Liver (tissue), 9 donors: ENCODE measurements around the gene IRF9. TPM values are rescaled to one million over a fixed set of nuclear protein-coding genes. Genes with fewer than 3 reads are reported as not detected.

ENCODE experiments used
- DNase-seq: peaks from one replicate; pipeline ENCODE4 v3.0.0-alpha.2; 2017; ENCODE audit warnings: low spot score
- H3K27ac ChIP-seq, 2 donors: one replicate each; pipeline ENCODE4 v1.7.0; 2013; ENCODE audit warnings: inconsistent platforms in 2 of 2, low read length in 2 of 2, control low read depth in 1 of 2, low read depth in 1 of 2, mild to moderate bottlenecking in 1 of 2
- H3K27me3 ChIP-seq, 4 donors: one replicate each; pipeline versions ENCODE4 v1.6.1 to v1.7.0; 2013; ENCODE audit warnings: low read length in 3 of 4, inconsistent platforms in 1 of 4, mild to moderate bottlenecking in 1 of 4, moderate library complexity in 1 of 4; ENCODE audit not compliant: control insufficient read depth in 4 of 4, insufficient read depth in 4 of 4
- H3K36me3 ChIP-seq, 4 donors: one replicate each; pipeline versions ENCODE4 v1.6.1 to v1.7.0; 2013; ENCODE audit warnings: low read length in 3 of 4, mild to moderate bottlenecking in 3 of 4, low read depth in 1 of 4, moderate library complexity in 1 of 4; ENCODE audit not compliant: control insufficient read depth in 4 of 4, insufficient read depth in 3 of 4
- H3K4me1 ChIP-seq, 4 donors: one replicate each; pipeline versions ENCODE4 v1.6.1 to v1.7.0; 2013; ENCODE audit warnings: low read length in 3 of 4, mild to moderate bottlenecking in 3 of 4, moderate library complexity in 1 of 4; ENCODE audit not compliant: control insufficient read depth in 4 of 4, insufficient read depth in 4 of 4
- H3K4me3 ChIP-seq, 3 donors: one replicate each; pipeline versions ENCODE4 v1.6.1 to v1.7.0; 2013; ENCODE audit warnings: low read length in 3 of 3, control low read depth in 1 of 3, low read depth in 1 of 3, mild to moderate bottlenecking in 1 of 3
- H3K9ac ChIP-seq, 2 donors: one replicate each; pipeline ENCODE4 v1.7.0; 2013; ENCODE audit warnings: low read length in 2 of 2, mild to moderate bottlenecking in 2 of 2, moderate library complexity in 2 of 2, control low read depth in 1 of 2, low read depth in 1 of 2
- H3K9me3 ChIP-seq, 4 donors: one replicate each; pipeline versions ENCODE4 v1.6.1 to v1.7.0; 2013; ENCODE audit warnings: low read length in 3 of 4; ENCODE audit not compliant: control insufficient read depth in 4 of 4
- EGR1 ChIP-seq, 2 donors: IDR thresholded peaks; 2 replicates each; pipeline ENCODE4 v1.6.1; 2016 to 2018; ENCODE audit warnings: antibody characterized with exemption in 2 of 2, low read depth in 2 of 2
- FOXA2 ChIP-seq: IDR thresholded peaks from 2 replicates; pipeline ENCODE4 v1.6.1; 2016; ENCODE audit warnings: antibody characterized with exemption
- GABPA ChIP-seq, 2 donors: IDR thresholded peaks in 1 of 2; conservative IDR thresholded peaks in 1 of 2; 2 replicates each; pipeline ENCODE4 v1.6.1; 2016; ENCODE audit warnings: antibody characterized with exemption in 2 of 2, mild to moderate bottlenecking in 1 of 2, moderate library complexity in 1 of 2
- HNF4A ChIP-seq, 2 donors: conservative IDR thresholded peaks; 2 replicates each; pipeline ENCODE4 v1.6.1; 2016; ENCODE audit warnings: antibody characterized with exemption in 2 of 2, mild to moderate bottlenecking in 2 of 2
- HNF4G ChIP-seq: IDR thresholded peaks from 2 replicates; pipeline ENCODE4 v1.6.1; 2016; ENCODE audit warnings: antibody characterized with exemption
- JUND ChIP-seq, 2 donors: IDR thresholded peaks; 2 replicates each; pipeline ENCODE4 v1.6.1; 2016; ENCODE audit warnings: antibody characterized with exemption in 2 of 2
- NR2F2 ChIP-seq: IDR thresholded peaks from 2 replicates; pipeline ENCODE4 v1.6.1; 2016; ENCODE audit warnings: antibody characterized with exemption
- RAD21 ChIP-seq, 2 donors: IDR thresholded peaks; 2 replicates each; pipeline ENCODE4 v1.6.1; 2016; ENCODE audit warnings: antibody characterized with exemption in 2 of 2, mild to moderate bottlenecking in 2 of 2
- RXRA ChIP-seq, 2 donors: IDR thresholded peaks; 2 replicates each; pipeline ENCODE4 v1.6.1; 2017 to 2018; ENCODE audit warnings: antibody characterized with exemption in 2 of 2, mild to moderate bottlenecking in 1 of 2
- TAF1 ChIP-seq: conservative IDR thresholded peaks from 2 replicates; pipeline ENCODE4 v1.6.1; 2016; ENCODE audit warnings: antibody characterized with exemption, mild to moderate bottlenecking
- YY1 ChIP-seq: IDR thresholded peaks from 2 replicates; pipeline ENCODE4 v1.6.1; 2016; ENCODE audit warnings: antibody characterized with exemption, mild to moderate bottlenecking
- WGBS: extraction: QIAGEN DNeasy Blood & Tissue Kit; methylation state at CpG from one replicate; pipeline ENCODE4 v1.1.7; 2013; 5-methylcytosine and 5-hydroxymethylcytosine counted together
- polyA plus RNA-seq, 2 donors: library from polyadenylated mRNA; stranded (reverse) in 1 of 2; unstranded in 1 of 2; fragments of 200-250 nt in 1 of 2; fragments of >200 nt in 1 of 2; fragmentation: Nextera tagmentation in 1 of 2; extraction: Ambion mirVana in 1 of 2; gene quantifications; one replicate each; pipeline versions ENCODE4 v1.2.1 to v1.2.3, GENCODE V29; 2013 to 2015
- total RNA-seq, 2 donors: library from RNA; depleted of rRNA; stranded (reverse); fragments of >200 nt; gene quantifications; one replicate each; pipeline ENCODE4 v1.2.3, GENCODE V29; 2014
- TF ChIP-seq, protein P1 (sequence below): IDR thresholded peaks from 2 replicates; pipeline ENCODE4 v1.6.1; 2016; ENCODE audit warnings: antibody characterized with exemption, mild to moderate bottlenecking
- TF ChIP-seq, protein P2 (sequence below): fragments of 150-350 bp; IDR thresholded peaks from 2 replicates; pipeline ENCODE4 v1.5.1; 2017; ENCODE audit warnings: improper control_type of control experiment, low read depth, low read length; ENCODE audit not compliant: missing input control
- TF ChIP-seq, protein P3 (sequence below): IDR thresholded peaks from 2 replicates; pipeline ENCODE4 v1.6.1; 2016; ENCODE audit warnings: antibody characterized with exemption
- TF ChIP-seq, protein P4 (sequence below): IDR thresholded peaks from 2 replicates; pipeline ENCODE4 v1.6.1; 2016; ENCODE audit warnings: antibody characterized with exemption
- TF ChIP-seq, protein P5 (sequence below): IDR thresholded peaks from 2 replicates; pipeline ENCODE4 v1.6.1; 2016; ENCODE audit warnings: antibody characterized with exemption
- donor health status: healthy.
- donor health status: healthy.
- donor health status: healthy.
- donor health status: healthy.
- donor health status: healthy.

Gene IRF9
- total and polyA plus RNA-seq, 4 donors = 37.9 to 60.9 (median 51.0) TPM

DNA sequence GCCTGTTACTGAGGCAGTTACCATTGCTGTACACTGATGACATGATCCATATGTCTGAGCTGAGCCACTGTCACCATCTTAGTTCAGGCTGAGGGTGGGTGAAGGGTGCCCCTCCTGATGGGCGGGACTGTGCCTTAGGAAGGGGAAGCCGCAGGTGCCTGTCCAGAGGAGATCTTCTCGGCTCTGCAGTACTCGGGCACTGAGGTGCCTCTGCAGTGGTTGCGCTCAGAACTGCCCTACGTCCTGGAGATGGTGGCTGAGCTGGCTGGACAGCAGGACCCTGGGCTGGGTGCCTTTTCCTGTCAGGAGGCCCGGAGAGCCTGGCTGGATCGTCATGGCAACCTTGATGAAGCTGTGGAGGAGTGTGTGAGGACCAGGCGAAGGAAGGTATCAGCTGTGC, 10.1 kb upstream of the IRF9 start:
- Histone ChIP-seq H3K4me3 (no peak overlapping the region), H3K9me3 (no peaks in the 10 kb centered on the region), H3K27me3 (no peaks in the 10 kb centered on the region), H3K27ac (no peak overlapping the region), H3K9ac (no peak overlapping the region), H3K36me3 (peaks cover 6 to 49% (median 44%) of the 10 kb centered on the region in 4 donors), H3K4me1 (peaks cover 3 to 19% (median 12%) of the 10 kb centered on the region in 4 donors)
- DNase-seq = no peak
- WGBS = 91% methylated on average over 9 of the region's 9 CpGs
- no peak for TF ChIP-seq JUND (IDR thresholded peaks at IDR 0.05)
- no peak for TF ChIP-seq NR2F2

DNA sequence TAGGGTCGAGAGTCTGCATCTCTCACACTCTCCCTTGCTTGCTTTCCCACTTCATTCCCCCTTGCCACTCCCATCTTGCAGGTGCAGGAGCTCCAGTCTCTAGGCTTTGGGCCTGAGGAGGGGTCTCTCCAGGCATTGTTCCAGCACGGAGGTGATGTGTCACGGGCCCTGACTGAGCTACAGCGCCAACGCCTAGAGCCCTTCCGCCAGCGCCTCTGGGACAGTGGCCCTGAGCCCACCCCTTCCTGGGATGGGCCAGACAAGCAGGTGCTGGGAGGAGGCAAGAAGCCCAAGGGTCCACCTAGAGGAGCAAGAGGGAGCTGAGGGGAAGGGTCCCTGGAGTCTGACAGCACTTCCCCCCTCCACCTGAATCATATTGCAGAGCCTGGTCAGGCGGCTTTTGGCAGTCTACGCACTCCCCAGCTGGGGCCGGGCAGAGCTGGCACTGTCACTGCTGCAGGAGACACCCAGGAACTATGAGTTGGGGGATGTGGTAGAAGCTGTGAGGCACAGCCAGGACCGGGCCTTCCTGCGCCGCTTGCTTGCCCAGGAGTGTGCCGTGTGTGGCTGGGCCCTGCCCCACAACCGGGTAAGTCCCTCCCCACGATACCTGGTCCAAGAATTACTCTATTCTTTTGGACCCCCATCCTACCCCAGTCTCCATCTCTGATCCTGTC, 9.5 kb upstream of the IRF9 start:
- TF ChIP-seq HNF4G (no peak), RXRA (IDR thresholded peaks at IDR 0.05) (no peak), TAF1 (no peak), RAD21 (IDR thresholded peaks at IDR 0.05) (no peak), GABPA (IDR thresholded peaks at IDR 0.05 in 1 of 2, conservative IDR thresholded peaks at IDR 0.05 in 1 of 2) (no peak), FOXA2 (no peak), NR2F2 (no peak), YY1 (no peak), HNF4A (conservative IDR thresholded peaks at IDR 0.05) (no peak), EGR1 (IDR thresholded peaks at IDR 0.05; ENCODE audit: low read depth in 2 of 2) (no peak)
- TF ChIP-seq, protein P1, sequence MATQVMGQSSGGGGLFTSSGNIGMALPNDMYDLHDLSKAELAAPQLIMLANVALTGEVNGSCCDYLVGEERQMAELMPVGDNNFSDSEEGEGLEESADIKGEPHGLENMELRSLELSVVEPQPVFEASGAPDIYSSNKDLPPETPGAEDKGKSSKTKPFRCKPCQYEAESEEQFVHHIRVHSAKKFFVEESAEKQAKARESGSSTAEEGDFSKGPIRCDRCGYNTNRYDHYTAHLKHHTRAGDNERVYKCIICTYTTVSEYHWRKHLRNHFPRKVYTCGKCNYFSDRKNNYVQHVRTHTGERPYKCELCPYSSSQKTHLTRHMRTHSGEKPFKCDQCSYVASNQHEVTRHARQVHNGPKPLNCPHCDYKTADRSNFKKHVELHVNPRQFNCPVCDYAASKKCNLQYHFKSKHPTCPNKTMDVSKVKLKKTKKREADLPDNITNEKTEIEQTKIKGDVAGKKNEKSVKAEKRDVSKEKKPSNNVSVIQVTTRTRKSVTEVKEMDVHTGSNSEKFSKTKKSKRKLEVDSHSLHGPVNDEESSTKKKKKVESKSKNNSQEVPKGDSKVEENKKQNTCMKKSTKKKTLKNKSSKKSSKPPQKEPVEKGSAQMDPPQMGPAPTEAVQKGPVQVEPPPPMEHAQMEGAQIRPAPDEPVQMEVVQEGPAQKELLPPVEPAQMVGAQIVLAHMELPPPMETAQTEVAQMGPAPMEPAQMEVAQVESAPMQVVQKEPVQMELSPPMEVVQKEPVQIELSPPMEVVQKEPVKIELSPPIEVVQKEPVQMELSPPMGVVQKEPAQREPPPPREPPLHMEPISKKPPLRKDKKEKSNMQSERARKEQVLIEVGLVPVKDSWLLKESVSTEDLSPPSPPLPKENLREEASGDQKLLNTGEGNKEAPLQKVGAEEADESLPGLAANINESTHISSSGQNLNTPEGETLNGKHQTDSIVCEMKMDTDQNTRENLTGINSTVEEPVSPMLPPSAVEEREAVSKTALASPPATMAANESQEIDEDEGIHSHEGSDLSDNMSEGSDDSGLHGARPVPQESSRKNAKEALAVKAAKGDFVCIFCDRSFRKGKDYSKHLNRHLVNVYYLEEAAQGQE = no peak
- TF ChIP-seq, protein P2, sequence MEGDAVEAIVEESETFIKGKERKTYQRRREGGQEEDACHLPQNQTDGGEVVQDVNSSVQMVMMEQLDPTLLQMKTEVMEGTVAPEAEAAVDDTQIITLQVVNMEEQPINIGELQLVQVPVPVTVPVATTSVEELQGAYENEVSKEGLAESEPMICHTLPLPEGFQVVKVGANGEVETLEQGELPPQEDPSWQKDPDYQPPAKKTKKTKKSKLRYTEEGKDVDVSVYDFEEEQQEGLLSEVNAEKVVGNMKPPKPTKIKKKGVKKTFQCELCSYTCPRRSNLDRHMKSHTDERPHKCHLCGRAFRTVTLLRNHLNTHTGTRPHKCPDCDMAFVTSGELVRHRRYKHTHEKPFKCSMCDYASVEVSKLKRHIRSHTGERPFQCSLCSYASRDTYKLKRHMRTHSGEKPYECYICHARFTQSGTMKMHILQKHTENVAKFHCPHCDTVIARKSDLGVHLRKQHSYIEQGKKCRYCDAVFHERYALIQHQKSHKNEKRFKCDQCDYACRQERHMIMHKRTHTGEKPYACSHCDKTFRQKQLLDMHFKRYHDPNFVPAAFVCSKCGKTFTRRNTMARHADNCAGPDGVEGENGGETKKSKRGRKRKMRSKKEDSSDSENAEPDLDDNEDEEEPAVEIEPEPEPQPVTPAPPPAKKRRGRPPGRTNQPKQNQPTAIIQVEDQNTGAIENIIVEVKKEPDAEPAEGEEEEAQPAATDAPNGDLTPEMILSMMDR = no peak
- TF ChIP-seq, protein P3, sequence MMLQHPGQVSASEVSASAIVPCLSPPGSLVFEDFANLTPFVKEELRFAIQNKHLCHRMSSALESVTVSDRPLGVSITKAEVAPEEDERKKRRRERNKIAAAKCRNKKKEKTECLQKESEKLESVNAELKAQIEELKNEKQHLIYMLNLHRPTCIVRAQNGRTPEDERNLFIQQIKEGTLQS = no peak
- TF ChIP-seq, protein P4, sequence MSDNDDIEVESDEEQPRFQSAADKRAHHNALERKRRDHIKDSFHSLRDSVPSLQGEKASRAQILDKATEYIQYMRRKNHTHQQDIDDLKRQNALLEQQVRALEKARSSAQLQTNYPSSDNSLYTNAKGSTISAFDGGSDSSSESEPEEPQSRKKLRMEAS = no peak
- TF ChIP-seq, protein P5, sequence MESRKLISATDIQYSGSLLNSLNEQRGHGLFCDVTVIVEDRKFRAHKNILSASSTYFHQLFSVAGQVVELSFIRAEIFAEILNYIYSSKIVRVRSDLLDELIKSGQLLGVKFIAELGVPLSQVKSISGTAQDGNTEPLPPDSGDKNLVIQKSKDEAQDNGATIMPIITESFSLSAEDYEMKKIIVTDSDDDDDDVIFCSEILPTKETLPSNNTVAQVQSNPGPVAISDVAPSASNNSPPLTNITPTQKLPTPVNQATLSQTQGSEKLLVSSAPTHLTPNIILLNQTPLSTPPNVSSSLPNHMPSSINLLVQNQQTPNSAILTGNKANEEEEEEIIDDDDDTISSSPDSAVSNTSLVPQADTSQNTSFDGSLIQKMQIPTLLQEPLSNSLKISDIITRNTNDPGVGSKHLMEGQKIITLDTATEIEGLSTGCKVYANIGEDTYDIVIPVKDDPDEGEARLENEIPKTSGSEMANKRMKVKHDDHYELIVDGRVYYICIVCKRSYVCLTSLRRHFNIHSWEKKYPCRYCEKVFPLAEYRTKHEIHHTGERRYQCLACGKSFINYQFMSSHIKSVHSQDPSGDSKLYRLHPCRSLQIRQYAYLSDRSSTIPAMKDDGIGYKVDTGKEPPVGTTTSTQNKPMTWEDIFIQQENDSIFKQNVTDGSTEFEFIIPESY = no peak
- Histone ChIP-seq H3K4me3 (no peak overlapping the region), H3K4me1 (peaks cover 3 to 16% (median 12%) of the 10 kb centered on the region in 4 donors), H3K9ac (no peak overlapping the region), H3K9me3 (no peaks in the 10 kb centered on the region), H3K36me3 (peaks cover 8 to 53% (median 48%) of the 10 kb centered on the region in 4 donors), H3K27ac (no peak overlapping the region), H3K27me3 (no peaks in the 10 kb centered on the region)
- no peak for DNase-seq
- 96% methylated on average over 16 of the region's 16 CpGs for WGBS
